T-helper 9 cell (primary cell): ENCODE measurements around the gene C1S.
A peak's percentile ranks its signal among the peaks of the same experiment; 100 is the strongest.
"Not testable (repeated sequence)": the region's sequence is repeated elsewhere in the genome, so short reads cannot be mapped to it uniquely, and the experiment has no call there.

ENCODE experiments used
- DNase-seq: peaks from one replicate; pipeline ENCODE4 v3.0.0-alpha.2; 2020

C1S gene

DNA sequence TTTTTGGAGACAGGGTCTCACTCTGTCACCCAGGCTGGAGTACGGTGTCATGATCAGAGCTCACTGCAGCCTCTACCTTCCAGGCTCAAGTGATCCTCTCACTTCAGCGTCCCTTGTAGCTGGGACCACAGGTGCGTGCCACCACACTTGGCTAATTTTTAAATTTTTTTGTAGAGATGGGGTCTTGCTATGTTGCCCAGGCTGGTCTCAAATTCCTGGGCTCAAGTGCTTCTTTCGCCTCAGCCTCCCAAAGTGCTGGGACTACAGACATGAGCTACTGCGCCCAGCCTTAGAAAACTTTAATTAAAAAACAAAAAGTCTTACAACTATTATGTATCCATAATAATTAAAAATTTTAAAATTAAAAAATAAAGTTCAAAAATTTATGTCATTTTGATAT lies 46.7 kb downstream of the C1S start:
- not testable (repeated sequence) for DNase-seq

GRCh38 chr12:7107636-7108002 lies 47.1 kb downstream of the C1S start:
- DNase-seq = no peak

DNA sequence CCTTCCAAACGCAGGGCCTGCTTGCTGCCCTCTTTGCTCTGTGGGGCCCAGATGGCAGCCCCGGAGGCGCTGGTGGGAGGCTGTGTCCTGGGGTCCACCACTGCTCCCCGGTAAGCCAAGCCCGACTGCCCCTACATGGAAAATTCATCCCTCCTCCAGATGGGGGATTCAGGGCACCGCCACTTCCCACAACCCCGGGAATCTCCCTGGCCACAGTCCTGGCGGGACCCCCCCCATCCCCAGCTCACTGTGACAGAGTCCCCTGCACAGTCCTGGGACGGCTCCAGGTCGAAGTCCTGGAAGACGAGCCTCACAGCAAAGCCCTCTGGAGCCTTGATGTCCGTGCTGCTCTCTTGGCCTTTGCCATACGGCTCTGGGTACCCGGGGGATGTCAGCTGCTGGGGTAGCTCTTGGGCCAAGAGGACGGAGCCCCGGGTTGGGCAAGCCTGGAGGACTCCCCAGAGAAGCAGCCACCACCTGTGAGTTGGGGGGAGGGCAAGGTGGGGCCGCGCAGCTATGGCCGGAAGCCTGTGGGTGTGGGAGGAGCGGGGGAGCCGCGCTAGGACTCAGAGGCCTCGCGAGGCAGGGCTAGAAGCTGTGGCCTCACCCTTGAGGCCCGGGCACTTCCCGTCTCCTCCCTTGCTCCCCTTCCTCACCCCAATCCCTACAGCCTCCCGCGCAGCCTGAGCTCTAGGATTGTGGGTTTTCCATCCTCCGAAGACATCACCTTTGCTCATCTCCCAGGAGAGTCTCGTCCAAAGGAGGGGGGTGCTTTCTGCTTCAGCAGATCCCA lies 47.7 kb downstream of the C1S start:
- DNase-seq = peak; percentile 58

DNA sequence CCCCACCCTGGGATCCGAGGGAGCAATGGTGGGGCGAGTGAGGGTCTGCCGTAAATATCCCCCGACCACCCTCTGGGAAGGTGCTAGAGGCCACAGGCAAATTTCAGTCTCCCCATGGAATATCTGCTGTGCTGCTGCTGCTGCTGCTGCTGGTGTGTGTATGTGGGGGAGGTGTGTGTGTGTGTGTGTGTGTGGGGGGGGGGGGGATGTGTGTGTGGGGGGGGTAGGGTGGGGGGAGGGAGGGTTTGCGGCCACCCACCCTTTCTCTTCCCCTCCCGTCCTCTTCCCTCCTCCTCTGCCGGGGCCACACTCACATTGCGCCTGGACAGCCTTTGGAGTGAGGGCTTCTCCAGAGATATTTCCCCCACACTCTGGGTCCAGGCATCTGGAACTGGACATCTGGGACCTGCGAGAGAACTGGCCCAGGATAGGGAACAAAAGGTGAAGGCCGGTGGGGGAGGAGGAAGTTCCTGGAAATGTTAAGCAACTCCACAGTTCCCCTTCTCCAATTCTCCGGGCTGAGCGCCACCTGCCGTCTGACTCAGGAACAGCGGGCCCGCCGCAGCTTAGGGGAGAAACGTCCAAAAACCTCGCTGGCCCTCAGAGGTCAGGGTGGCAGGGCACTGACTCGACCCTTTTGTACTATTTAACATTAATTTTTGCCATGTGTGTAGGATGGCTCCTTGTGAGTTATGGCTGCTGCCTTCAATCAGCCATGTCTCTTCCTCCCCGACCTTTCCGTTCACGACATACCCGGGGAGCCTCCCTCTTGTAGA lies 48.5 kb downstream of the C1S start, which contains the start of gene C1RL:
TSS of gene C1RL (minus strand) at position 419 of the 776 bp plus-strand sequence. CDS start at position 385, 34 bp downstream.
- DNase-seq = peak; percentile 82

DNA sequence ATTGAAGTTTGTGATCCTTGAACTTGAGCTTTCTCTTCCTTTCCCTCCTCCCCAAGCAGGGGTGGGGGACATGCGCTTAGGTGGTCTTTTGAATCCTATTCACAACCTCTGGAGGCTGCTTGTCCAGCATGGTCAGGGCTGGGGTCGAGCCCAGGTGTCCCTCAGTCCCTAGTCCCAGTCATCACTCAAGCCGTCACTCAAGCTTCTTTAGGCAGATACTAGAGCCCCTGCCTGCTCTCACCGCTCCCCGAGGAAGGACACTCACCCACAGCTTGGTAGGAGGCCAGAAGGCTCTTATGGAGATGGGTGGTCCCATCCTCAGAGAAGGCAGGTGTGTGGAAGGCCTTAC lies 49.0 kb downstream of the C1S start:
- DNase-seq = no peak

DNA sequence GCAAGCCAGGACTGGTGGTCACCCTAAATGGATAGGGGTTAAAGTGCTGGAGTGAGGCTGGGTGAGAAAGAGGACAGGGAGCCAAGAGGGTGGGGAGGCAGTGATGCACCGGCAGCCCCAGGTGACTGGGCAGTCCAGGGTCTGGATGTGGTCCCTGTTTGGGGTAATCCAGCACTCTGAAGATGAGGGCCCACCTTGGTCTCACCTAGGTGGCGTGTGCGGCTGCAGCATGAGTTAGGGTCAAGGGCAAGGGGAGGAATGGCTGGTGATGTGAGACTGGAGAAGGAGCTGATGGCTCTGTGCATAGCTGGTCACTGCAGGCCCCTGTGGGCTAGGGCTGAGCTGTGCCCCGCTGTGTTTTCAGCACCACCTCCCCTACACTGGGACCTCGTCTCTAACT lies 50.1 kb downstream of the C1S start:
- no peak for DNase-seq

DNA sequence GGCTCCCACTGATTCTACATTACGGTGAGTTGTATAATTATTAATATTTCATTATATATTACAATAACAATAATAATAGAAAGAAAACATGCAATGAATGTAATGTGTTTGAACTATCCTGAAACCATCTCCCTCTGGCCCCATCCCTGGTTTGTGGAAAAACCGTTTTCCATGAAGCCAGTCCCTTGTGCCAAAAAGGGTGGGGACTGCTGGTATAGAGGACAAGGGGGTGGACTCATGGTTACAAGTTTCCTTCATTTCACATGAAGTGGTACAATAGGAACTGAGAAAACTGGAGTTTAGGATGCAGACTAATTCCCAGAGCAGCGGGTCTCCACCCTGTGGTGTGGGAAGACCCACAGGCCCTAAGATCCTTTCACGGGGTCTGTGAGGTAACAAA lies 51.5 kb downstream of the C1S start:
- no peak for DNase-seq

GRCh38 chr12:7113389-7113871 lies 52.9 kb downstream of the C1S start:
- peak; percentile 24 for DNase-seq

DNA sequence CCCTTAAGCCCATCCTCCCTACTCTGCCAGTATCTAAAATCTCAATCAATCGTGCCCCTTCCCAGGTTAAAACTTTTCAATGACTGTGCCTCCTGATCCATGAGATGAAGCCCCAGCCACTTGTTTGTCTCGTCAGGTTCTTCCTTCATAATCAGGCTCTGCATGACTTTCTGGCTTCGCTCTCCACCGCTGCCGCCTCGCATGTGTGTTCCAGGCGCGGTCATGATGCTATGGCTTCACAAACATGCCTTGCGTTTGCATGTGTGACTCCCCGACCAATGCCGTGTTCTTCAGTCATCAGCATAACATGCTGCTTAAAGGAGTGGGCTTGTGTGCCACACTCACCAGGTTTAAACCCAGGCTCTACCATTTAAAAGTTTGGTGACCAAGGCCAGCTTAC lies 53.5 kb downstream of the C1S start:
- no peak for DNase-seq

GRCh38 chr12:7114851-7115250 lies 54.3 kb downstream of the C1S start:
- no peak for DNase-seq

GRCh38 chr12:7116196-7116595 lies 55.7 kb downstream of the C1S start:
- DNase-seq = no peak

DNA sequence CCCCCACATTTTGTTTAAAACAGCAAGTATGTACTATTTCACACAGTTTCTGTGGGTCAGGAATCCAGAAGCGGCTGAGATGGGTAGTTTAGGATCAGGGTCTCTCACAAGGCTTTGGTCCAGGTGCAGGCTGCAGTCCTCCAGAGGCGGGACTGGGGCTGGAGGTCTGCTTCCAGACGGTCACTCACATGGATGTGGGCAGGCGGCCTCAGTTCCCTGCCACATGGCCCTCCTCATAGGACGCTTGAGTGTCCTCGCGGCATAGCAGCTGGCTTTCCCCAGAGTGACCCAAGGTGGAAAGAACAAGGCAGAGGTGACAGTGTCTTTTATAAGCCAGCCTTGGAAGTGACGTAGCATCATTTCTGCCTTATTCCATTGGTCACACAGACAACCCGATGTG lies 56.4 kb downstream of the C1S start:
- DNase-seq = no peak

- DNase-seq = no peak
These were observed 57.2 kb downstream of the C1S start for GRCh38 chr12:7117670-7118069.

DNA sequence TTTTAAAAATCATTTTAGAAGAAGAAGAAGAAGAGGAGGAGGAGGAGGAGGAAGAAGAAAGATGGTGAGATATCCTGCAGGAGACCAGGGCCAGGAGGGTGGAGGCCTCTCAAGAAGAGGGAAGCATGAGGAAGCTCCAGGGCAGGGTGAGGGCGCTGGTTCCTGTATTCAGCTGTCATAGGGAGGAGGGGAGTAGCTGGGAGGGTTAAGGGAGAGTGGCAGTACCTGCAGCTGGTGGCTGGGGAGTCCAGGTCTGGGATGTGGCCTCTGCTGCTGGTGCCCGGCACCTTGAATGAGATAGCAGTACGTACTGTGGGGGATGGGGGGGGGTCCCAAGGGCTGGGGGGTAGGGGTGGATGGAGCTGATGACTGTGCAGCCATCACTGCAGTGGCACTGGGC lies 58.4 kb downstream of the C1S start:
- no peak for DNase-seq

DNA sequence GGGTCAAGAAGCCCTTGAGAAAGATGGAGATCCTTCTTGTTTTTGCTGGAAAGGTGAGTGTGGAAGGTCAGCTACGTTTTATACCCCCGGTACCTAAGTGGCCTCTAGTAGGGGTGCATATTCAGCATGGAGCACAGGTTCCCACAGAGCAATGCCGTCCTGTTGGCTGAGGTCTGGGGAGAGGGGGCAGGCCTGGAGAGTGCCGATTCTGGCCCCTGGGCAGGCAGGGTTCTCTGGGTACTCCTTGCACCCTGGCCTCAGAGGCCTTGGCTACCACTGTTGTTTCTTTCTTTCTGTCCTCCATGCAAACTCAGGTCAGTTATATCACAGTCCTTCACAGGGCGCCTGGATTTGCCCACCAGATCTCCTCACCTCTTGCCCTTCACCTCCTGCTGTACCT lies 59.6 kb downstream of the C1S start:
- DNase-seq = no peak
